ENCODE measurements around the gene TAX1BP1.

The TAX1BP1 gene

GRCh38 chr7:27875061-27875460 lies 135.1 kb downstream of the TAX1BP1 start:
- TF ChIP-seq CTCF (IDR thresholded peaks at IDR 0.05; ENCODE audit: extremely low read depth, insufficient read depth, missing control alignments) = no peak
- in situ Hi-C loops (cut with MboI; ENCODE audit: low pct_unique_long_range_greater_than_20kb, low sequenced_read_pairs, unreplicated experiment) = no loop called here
- DNase-seq (ENCODE audit: low spot score) = no peak

DNA sequence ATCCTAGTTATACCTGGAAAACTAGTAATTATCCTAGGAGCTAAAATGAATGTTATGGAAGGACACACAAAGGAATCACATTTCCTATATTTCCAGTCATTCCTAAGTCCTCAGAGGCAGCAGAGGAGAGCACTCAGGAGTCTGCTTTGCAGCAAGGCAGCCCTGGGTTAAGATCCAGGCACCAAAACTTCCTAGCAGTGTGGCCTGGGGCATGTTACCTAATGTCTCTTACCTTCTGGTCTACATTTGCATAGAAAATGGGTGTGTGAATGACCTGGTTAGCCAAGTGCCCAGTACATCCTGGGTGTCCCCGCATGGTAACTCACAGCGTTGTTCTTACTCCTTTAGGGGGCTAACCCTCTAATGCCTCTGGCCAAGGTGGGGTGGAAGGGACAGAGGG lies 135.9 kb downstream of the TAX1BP1 start:
- in situ Hi-C loops (cut with MboI; ENCODE audit: low pct_unique_long_range_greater_than_20kb, low sequenced_read_pairs, unreplicated experiment) = no loop called here
- no peak for TF ChIP-seq CTCF (IDR thresholded peaks at IDR 0.05; ENCODE audit: extremely low read depth, insufficient read depth, missing control alignments)
- no peak for DNase-seq (ENCODE audit: low spot score)

DNA sequence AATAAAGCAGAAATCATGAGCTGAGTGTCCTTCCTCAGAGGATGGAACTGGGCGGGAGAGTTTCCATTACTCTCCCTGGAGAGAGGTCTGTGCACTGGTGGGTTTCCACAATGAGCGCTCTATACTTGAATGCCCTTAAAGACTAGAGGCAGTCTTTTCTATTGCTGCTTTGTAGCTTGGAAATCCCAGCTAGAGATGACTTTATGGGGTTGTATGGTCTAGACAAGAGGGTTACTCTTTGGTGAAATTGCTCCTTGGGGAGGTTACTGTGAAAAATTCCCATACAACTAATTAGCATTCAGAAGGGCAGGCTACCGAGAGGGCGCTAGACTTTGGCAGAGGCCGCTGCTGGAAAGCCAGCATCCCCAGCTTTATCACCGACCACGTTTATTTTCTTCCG lies 136.8 kb downstream of the TAX1BP1 start:
- no peak for DNase-seq (ENCODE audit: low spot score)
- in situ Hi-C loops (cut with MboI; ENCODE audit: low pct_unique_long_range_greater_than_20kb, low sequenced_read_pairs, unreplicated experiment) = no loop called here
- no peak for TF ChIP-seq CTCF (IDR thresholded peaks at IDR 0.05; ENCODE audit: extremely low read depth, insufficient read depth, missing control alignments)
